ENCODE measurements around the gene GABRB3.

GRCh38 chr15:26772154-26773066 lies at the start of gene GABRB3:
- TF ChIP-seq ZNF514 (tag by site-specific recombination; IDR thresholded peaks at IDR 0.05) (no peak), CTCF (tag by site-specific recombination; IDR thresholded peaks at IDR 0.05) (no peak), ZBTB44 (tag by site-specific recombination; IDR thresholded peaks at IDR 0.05) (no peak), ZNF837 (tag by site-specific recombination; IDR thresholded peaks at IDR 0.05) (no peak), ZNF280D (tag by site-specific recombination; IDR thresholded peaks at IDR 0.05) (no peak)

Measured in HEK293 (cell line).